HepG2 (cell line): ENCODE measurements around the gene RING1. TPM values are rescaled to one million over a fixed set of nuclear protein-coding genes. Genes with fewer than 3 reads are reported as not detected.

Source experiments
- ATAC-seq: fragments of 200-7000 bp; cut with Tn5 transposase; 3 replicates; pipeline ENCODE4 v1.9.1; 2020; ENCODE audit warnings: mild to moderate bottlenecking, moderate library complexity
- BruUV-seq: library from RNA; stranded (reverse); fragments of 400-500 nt; replicated peaks from 2 replicates; lab custom pipeline; 2021; lab: Mats Ljungman, UMichigan
- CTCF ChIA-PET: fragments of 300-600 bp; formaldehyde crosslinking; extraction: SDS; loops from one replicate; lab custom pipeline; 2021; ENCODE audit warnings: low total read pairs, inconsistent platforms, low intra/inter-chr PET ratio; lab: Yijun Ruan, JAX
- POLR2A ChIA-PET: fragments of 350-600 bp; sonication (Branson Sonifier 250); formaldehyde crosslinking; loops from one replicate; lab custom pipeline; 2020; ENCODE audit warnings: antibody characterized with exemption, inconsistent platforms; lab: Yijun Ruan, JAX
- DNase-seq: peaks from one replicate; pipeline ENCODE4 v3.0.0-alpha.2; 2015; ENCODE audit warnings: low spot score
- FAIRE-seq: peaks from 3 replicates; lab custom pipeline; 2011; peaks lifted over from hg19 to GRCh38; lab: Jason Lieb, UNC
- H2AFZ ChIP-seq: one replicate; pipeline ENCODE4 v1.6.1; 2011; ENCODE audit warnings: low read length, inconsistent platforms
- H3K27ac ChIP-seq: fragments of 300-600 bp; 3 replicates; pipeline ENCODE4 v1.8.0; 2011; ENCODE audit warnings: mixed run types, mild to moderate bottlenecking, mixed read lengths, low read length, inconsistent platforms; ENCODE audit not compliant: insufficient read depth; ENCODE audit errors: extremely low read length
- H3K27me3 ChIP-seq, 2 experiments: fragments of 200-600 bp in 1 of 2; 2 replicates in 1 of 2; 3 replicates in 1 of 2; pipeline versions ENCODE4 v1.6.0 to v1.8.0; 2011; ENCODE audit warnings: low read length in 2 of 2, mild to moderate bottlenecking in 2 of 2, moderate library complexity in 2 of 2, inconsistent platforms in 1 of 2; ENCODE audit not compliant: insufficient read depth in 2 of 2, control insufficient read depth in 1 of 2
- H3K36me3 ChIP-seq, 2 experiments: fragments of 200-600 bp in 1 of 2; replicated peaks in 1 of 2; 2 replicates in 1 of 2; 3 replicates in 1 of 2; pipeline versions ENCODE4 v1.5.1 to v1.8.0; 2011; ENCODE audit warnings: low read length in 2 of 2, inconsistent platforms in 1 of 2; ENCODE audit not compliant: insufficient read depth in 2 of 2, control insufficient read depth in 1 of 2
- H3K4me1 ChIP-seq: 2 replicates; pipeline ENCODE4 v1.5.1; 2012; ENCODE audit warnings: low read length, inconsistent platforms; ENCODE audit not compliant: insufficient read depth
- H3K4me2 ChIP-seq: 2 replicates; pipeline ENCODE4 v1.6.0; 2011; ENCODE audit warnings: low read depth, low read length, inconsistent platforms
- H3K4me3 ChIP-seq, 3 experiments: fragments of 200-600 bp in 1 of 3; sonication (generic), shearing (Covaris generic) in 1 of 3; replicated peaks in 1 of 3; 2 replicates each; pipeline ENCODE4 v1.5.1; 2011 to 2016; ENCODE audit warnings: low read length in 3 of 3, inconsistent platforms in 2 of 3, low read depth in 2 of 3, mild to moderate bottlenecking in 2 of 3, control low read depth in 1 of 3, mixed read lengths in 1 of 3; ENCODE audit not compliant: insufficient read depth in 1 of 3
- H3K79me2 ChIP-seq: one replicate; pipeline ENCODE4 v1.6.1; 2011; ENCODE audit warnings: low read length, inconsistent platforms; ENCODE audit not compliant: insufficient read depth
- H3K9ac ChIP-seq: 2 replicates; pipeline ENCODE4 v1.6.0; 2011; ENCODE audit warnings: mild to moderate bottlenecking, low read depth, low read length, inconsistent platforms; ENCODE audit not compliant: insufficient read depth
- H3K9me3 ChIP-seq: 2 replicates; pipeline ENCODE4 v1.5.1; 2012; ENCODE audit warnings: mild to moderate bottlenecking, low read length
- H4K20me1 ChIP-seq: 2 replicates; pipeline ENCODE4 v1.6.0; 2011; ENCODE audit warnings: inconsistent platforms, mild to moderate bottlenecking, low read length, moderate library complexity; ENCODE audit not compliant: insufficient read depth
- AGO2 ChIP-seq: fragments of 200-400 bp; formaldehyde crosslinking; optimal IDR thresholded peaks from 2 replicates; pipeline ENCODE3; 2017; ENCODE audit warnings: mild to moderate bottlenecking, low read depth, low read length, moderate library complexity
- ERF ChIP-seq: IDR thresholded peaks from 2 replicates; pipeline ENCODE4 v1.6.1; 2018; ENCODE audit warnings: missing biosample characterization, missing genetic modification reagents
- GATAD1 ChIP-seq: IDR thresholded peaks from 2 replicates; pipeline ENCODE4 v1.6.1; 2016; ENCODE audit warnings: missing genetic modification reagents, missing compliant biosample characterization
- HNRNPLL ChIP-seq: fragments of 200-400 bp; formaldehyde crosslinking; IDR thresholded peaks from 2 replicates; pipeline ENCODE4 v1.6.1; 2017; ENCODE audit warnings: mild to moderate bottlenecking, low read depth, low read length; ENCODE audit not compliant: poor library complexity, severe bottlenecking
- KLF13 ChIP-seq: sonication (generic); formaldehyde crosslinking; IDR thresholded peaks from 2 replicates; pipeline ENCODE4 v1.4.0; 2020; ENCODE audit warnings: mild to moderate bottlenecking, missing genetic modification reagents
- MAFK ChIP-seq, 2 experiments: IDR thresholded peaks in 1 of 2; conservative IDR thresholded peaks in 1 of 2; 2 replicates each; pipeline ENCODE4 v1.6.1; 2011; ENCODE audit warnings: improper control_type of control experiment in 2 of 2, low read length in 2 of 2
- MBNL3 ChIP-seq: fragments of 250-450 bp; sonication (Bioruptor Pico); conservative IDR thresholded peaks from 2 replicates; pipeline ENCODE4 v1.8.0; 2022; ENCODE audit warnings: mild to moderate bottlenecking, inconsistent platforms
- MZF1 ChIP-seq: sonication (generic); formaldehyde crosslinking; IDR thresholded peaks from 2 replicates; pipeline ENCODE4 v1.8.1; 2023; ENCODE audit warnings: mild to moderate bottlenecking, missing genetic modification reagents, borderline replicate concordance
- PTBP1 ChIP-seq: fragments of 200-400 bp; formaldehyde crosslinking; IDR thresholded peaks from 2 replicates; pipeline ENCODE4 v1.6.1; 2018; ENCODE audit warnings: low read length, low read depth; ENCODE audit not compliant: poor library complexity, severe bottlenecking
- RBFOX2 ChIP-seq: fragments of 200-400 bp; formaldehyde crosslinking; IDR thresholded peaks from 2 replicates; pipeline ENCODE4 v1.6.1; 2017; ENCODE audit warnings: low read depth, mild to moderate bottlenecking, low read length
- RFX1 ChIP-seq: fragments of 450-650 bp; IDR thresholded peaks from 2 replicates; pipeline ENCODE4 v1.6.1; 2017
- TP53 ChIP-seq: sonication (generic); formaldehyde crosslinking; conservative IDR thresholded peaks from 2 replicates; pipeline ENCODE4 v1.4.0; 2020; ENCODE audit warnings: missing genetic modification reagents
- ZNF350 ChIP-seq: sonication (generic); formaldehyde crosslinking; IDR thresholded peaks from 2 replicates; pipeline ENCODE4 v1.4.0; 2020; ENCODE audit warnings: mild to moderate bottlenecking, low read depth, missing genetic modification reagents, borderline replicate concordance
- ZNF720 ChIP-seq: sonication (generic); formaldehyde crosslinking; IDR thresholded peaks from 2 replicates; pipeline ENCODE4 v1.4.0; 2020; ENCODE audit warnings: missing genetic modification reagents
- ZNF776 ChIP-seq: sonication (generic); formaldehyde crosslinking; IDR thresholded peaks from 2 replicates; pipeline ENCODE4 v1.4.0; 2020; ENCODE audit warnings: mild to moderate bottlenecking, missing genetic modification reagents
- ZSCAN22 ChIP-seq: sonication (generic); formaldehyde crosslinking; IDR thresholded peaks from 2 replicates; pipeline ENCODE4 v1.4.0; 2020; ENCODE audit warnings: mild to moderate bottlenecking, missing genetic modification reagents
- WGBS: methylation state at CpG from one replicate; pipeline ENCODE4 v1.1.6; 2017; ENCODE audit warnings: low lambda C conversion rate; 5-methylcytosine and 5-hydroxymethylcytosine counted together
- in situ Hi-C: cut with HindIII; loops from 2 replicates; pipeline ENCODE4 v1.10.0; 2017; ENCODE audit warnings: low pct_unique_long_range_greater_than_20kb; ENCODE audit not compliant: extremely low pct_ligation_motif_present
- intact Hi-C: fragments of 100-400 bp; cut with micrococcal nuclease; formaldehyde crosslinking; loops from one replicate; pipeline ENCODE4 v1.10.0; 2022; ENCODE audit not compliant: unreplicated experiment
- polyA plus RNA-seq, 8 experiments: library from polyadenylated mRNA; depleted of rRNA in 3 of 8; stranded (reverse) in 7 of 8; unstranded in 1 of 8; fragments of >200 nt; fragmentation: Illumina TruSeq in 4 of 8; extraction: Trizol in 4 of 8; gene quantifications; 2 replicates each; pipeline versions ENCODE4 v1.2.1 to v1.2.3, GENCODE V29; 2011 to 2016; ENCODE audit warnings: low read depth in 4 of 8, missing spikeins in 1 of 8, mixed read lengths in 1 of 8; ENCODE audit not compliant: insufficient read depth in 1 of 8
- total RNA-seq, 5 experiments: library from RNA; depleted of rRNA; stranded (reverse); fragments of >200 nt; fragmentation: Illumina TruSeq; extraction: Trizol; gene quantifications; 2 replicates each; pipeline ENCODE4 v1.2.3, GENCODE V29; 2016; ENCODE audit warnings: low read depth in 1 of 5
- TF ChIP-seq, protein P1 (sequence below): sonication (generic); formaldehyde crosslinking; IDR thresholded peaks from 2 replicates; pipeline ENCODE4 v1.4.0; 2020; ENCODE audit warnings: missing genetic modification reagents
- TF ChIP-seq, protein P2 (sequence below): sonication (generic); formaldehyde crosslinking; IDR thresholded peaks from 2 replicates; pipeline ENCODE4 v1.4.0; 2020; ENCODE audit warnings: missing genetic modification reagents, low read depth, mild to moderate bottlenecking, borderline replicate concordance

Gene RING1
- total and polyA plus RNA-seq, 2 of the 13 experiments (the other 11 are each of a cell fraction or from before 2014, with no cell fraction given) = 23.9 to 33.6 TPM

DNA sequence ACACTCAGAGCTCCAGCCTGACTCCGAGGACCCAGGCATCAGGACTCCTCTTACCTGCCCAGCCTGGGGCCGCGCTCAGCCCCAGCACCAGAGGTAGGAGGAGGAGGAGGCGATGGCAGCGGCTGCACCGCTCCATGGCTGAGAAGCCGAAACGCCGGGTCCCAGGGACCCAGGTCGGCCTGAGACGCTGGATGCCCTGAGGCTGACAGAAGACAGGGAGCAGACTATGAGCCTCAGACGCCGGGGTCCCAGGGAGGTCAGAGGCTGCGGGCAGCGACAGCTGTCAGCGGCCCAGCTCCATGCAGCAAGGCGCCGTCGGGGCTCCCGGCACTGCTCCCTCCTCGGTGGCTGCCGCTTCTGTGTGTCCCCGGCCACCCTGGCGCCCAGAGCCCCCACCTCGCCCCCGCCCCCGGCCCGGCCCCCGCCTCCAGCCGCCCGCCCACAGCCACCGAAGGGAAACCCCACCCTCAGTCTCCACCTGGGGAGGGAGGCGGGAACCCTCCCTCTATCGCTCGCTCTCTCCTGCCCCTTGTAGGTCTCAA, 16.1 kb upstream of the RING1 start, which contains the start of gene COL11A2 (continued):
- TF ChIP-seq, protein P1, sequence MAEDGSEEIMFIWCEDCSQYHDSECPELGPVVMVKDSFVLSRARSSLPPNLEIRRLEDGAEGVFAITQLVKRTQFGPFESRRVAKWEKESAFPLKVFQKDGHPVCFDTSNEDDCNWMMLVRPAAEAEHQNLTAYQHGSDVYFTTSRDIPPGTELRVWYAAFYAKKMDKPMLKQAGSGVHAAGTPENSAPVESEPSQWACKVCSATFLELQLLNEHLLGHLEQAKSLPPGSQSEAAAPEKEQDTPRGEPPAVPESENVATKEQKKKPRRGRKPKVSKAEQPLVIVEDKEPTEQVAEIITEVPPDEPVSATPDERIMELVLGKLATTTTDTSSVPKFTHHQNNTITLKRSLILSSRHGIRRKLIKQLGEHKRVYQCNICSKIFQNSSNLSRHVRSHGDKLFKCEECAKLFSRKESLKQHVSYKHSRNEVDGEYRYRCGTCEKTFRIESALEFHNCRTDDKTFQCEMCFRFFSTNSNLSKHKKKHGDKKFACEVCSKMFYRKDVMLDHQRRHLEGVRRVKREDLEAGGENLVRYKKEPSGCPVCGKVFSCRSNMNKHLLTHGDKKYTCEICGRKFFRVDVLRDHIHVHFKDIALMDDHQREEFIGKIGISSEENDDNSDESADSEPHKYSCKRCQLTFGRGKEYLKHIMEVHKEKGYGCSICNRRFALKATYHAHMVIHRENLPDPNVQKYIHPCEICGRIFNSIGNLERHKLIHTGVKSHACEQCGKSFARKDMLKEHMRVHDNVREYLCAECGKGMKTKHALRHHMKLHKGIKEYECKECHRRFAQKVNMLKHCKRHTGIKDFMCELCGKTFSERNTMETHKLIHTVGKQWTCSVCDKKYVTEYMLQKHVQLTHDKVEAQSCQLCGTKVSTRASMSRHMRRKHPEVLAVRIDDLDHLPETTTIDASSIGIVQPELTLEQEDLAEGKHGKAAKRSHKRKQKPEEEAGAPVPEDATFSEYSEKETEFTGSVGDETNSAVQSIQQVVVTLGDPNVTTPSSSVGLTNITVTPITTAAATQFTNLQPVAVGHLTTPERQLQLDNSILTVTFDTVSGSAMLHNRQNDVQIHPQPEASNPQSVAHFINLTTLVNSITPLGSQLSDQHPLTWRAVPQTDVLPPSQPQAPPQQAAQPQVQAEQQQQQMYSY (CRISPR knock-in tag) = no peak
- TF ChIP-seq GATAD1 (CRISPR knock-in tag) (no peak), PTBP1 (peak; percentile 61)
- TF ChIP-seq, protein P2, sequence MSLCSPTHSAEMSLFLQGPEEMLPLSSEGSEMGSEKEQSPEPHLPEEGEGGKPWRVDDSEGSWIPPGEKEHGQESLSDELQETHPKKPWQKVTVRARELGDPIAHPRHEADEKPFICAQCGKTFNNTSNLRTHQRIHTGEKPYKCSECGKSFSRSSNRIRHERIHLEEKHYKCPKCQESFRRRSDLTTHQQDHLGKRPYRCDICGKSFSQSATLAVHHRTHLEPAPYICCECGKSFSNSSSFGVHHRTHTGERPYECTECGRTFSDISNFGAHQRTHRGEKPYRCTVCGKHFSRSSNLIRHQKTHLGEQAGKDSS (CRISPR knock-in tag) = no peak
- TF ChIP-seq, all 625 proteins: peak for 3

DNA sequence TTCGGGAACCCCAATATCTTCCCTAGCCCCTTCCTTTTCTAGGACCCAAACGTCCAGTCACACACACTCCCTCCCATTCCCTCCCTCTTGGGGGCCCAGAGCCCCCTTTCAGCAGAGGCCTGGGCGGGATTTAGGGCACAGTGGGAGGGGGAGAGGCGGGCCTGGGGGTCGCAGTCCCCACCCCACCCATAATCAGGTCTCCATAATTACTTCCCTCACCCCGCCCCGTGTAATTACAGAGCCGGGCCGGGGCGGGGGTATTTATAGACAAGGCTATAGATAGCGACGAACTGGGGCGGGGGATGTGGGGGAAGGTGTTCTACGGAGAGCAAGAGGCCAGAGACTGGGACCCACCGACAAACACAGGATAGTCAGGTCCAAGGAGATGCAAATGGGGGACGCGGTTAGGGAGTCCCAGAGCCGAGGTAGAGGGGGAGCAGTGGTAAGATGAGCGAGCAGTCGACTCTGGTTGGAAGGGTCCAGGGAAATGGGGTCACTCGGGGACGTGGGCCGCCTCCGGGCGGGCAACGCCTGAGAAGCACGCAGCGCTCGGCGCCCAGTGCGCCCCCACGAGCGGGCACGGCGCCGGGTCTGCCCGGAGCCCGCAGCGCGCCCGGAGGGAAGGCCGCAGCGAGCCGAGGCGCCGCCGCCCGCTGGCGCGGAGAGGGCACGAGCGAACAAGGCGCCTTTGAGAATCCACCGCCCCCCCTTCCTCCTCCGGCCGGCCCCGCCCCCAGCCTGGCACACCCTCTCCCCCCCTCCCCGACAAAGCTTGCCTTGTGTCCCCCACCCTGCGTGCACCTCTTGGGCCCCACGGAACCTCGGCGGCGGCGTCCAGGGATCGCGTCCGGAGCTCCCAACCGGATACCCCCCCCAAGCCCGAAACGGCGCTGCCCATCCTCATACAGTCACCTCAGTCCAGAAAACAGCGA, 15.4 kb upstream of the RING1 start:
- DNase-seq = no peak
- no peak overlapping the region for H3K27ac ChIP-seq
- CTCF ChIA-PET = no interaction called here
- TF ChIP-seq TP53 (CRISPR knock-in tag) = no peak
- no peak for TF ChIP-seq ERF
- TF ChIP-seq ZNF350 (CRISPR knock-in tag) = no peak
- TF ChIP-seq AGO2 = peak; percentile 76
- TF ChIP-seq MAFK (conservative IDR thresholded peaks at IDR 0.05 in 1 of 2, IDR thresholded peaks at IDR 0.05 in 1 of 2; ENCODE audit: low read length in 2 of 2) = no peak
- TF ChIP-seq KLF13 (CRISPR knock-in tag) = no peak
- no peak for TF ChIP-seq RFX1
- no peak for TF ChIP-seq ZNF776 (CRISPR knock-in tag)
- no peak for TF ChIP-seq ZSCAN22
- TF ChIP-seq RBFOX2 = peak; percentile 67
- TF ChIP-seq MBNL3 (CRISPR knock-in tag) = no peak
- TF ChIP-seq MZF1 (CRISPR knock-in tag) = no peak
- TF ChIP-seq HNRNPLL = no peak
- no peak for TF ChIP-seq ZNF720 (CRISPR knock-in tag)

More for the DNA sequence above, 15.4 kb upstream of the RING1 start:
- Histone ChIP-seq H3K79me2 (no peaks in the 10 kb centered on the region), H3K36me3 (peaks cover 19 to 34% of the 10 kb centered on the region in 2 experiments), H4K20me1 (peaks cover 11% of the 10 kb centered on the region), H3K4me2 (no peak overlapping the region), H2AFZ (no peak overlapping the region), H3K27me3 (peaks cover 0 to 15% of the 10 kb centered on the region in 2 experiments; a peak in 1 of 5 replicates), H3K9me3 (no peaks in the 10 kb centered on the region), H3K9ac (no peak overlapping the region), H3K4me3 (no peak overlapping the region), H3K4me1 (peaks cover 45% of the 10 kb centered on the region)
- no TSS peak for BruUV-seq
- POLR2A ChIA-PET = interaction anchor here (1.6 kb wide), 1 partner anchor 16 kb away, joined by 5 read pairs; the partner anchor contains the start of gene RING1
- no peak for ATAC-seq
- 92% methylated on average over 70 of the region's 72 CpGs for WGBS
- intact Hi-C loops = no loop called here
- in situ Hi-C loops = no loop called here
- FAIRE-seq = no peak
